MM.1S (cell line): ENCODE results near the gene SLC39A3.

Experiments
- DNase-seq: peaks from one replicate; pipeline ENCODE4 v3.0.0-alpha.2; 2015
- H2AFZ ChIP-seq: fragments of 300-600 bp; sonication (generic); 2 replicates; pipeline ENCODE4 v1.6.0; 2016; ENCODE audit warnings: antibody characterized with exemption, low read length
- H3F3A ChIP-seq: fragments of 300-600 bp; sonication (generic); 2 replicates; pipeline ENCODE4 v1.6.1; 2016; ENCODE audit warnings: mild to moderate bottlenecking, antibody characterized with exemption, low read length, moderate library complexity, mixed read lengths; ENCODE audit not compliant: insufficient read depth
- H3K27ac ChIP-seq: fragments of 300-600 bp; sonication (generic); 2 replicates; pipeline ENCODE4 v1.5.1; 2016; ENCODE audit warnings: mild to moderate bottlenecking, low read length
- H3K27me3 ChIP-seq: fragments of 300-600 bp; sonication (generic); replicated peaks from 2 replicates; pipeline ENCODE4 v1.6.0; 2016; ENCODE audit warnings: low read length; ENCODE audit not compliant: insufficient read depth
- H3K36me3 ChIP-seq: fragments of 300-600 bp; sonication (generic); replicated peaks from 2 replicates; pipeline ENCODE4 v1.6.1; 2016; ENCODE audit warnings: mild to moderate bottlenecking, low read length, mixed read lengths; ENCODE audit not compliant: insufficient read depth
- H3K4me1 ChIP-seq: fragments of 300-600 bp; sonication (generic); 2 replicates; pipeline ENCODE4 v1.6.1; 2016; ENCODE audit warnings: low read length, mixed read lengths
- H3K4me2 ChIP-seq: fragments of 300-600 bp; sonication (generic); 2 replicates; pipeline ENCODE4 v1.6.0; 2016; ENCODE audit warnings: low read depth, low read length
- H3K4me3 ChIP-seq: fragments of 300-600 bp; sonication (generic); 2 replicates; pipeline ENCODE4 v1.5.1; 2016; ENCODE audit warnings: low read length, mixed read lengths
- H3K79me2 ChIP-seq: fragments of 300-600 bp; sonication (generic); 2 replicates; pipeline ENCODE4 v1.6.1; 2016; ENCODE audit warnings: mixed run types, low read length, mixed read lengths
- H3K9ac ChIP-seq: fragments of 300-600 bp; sonication (generic); 2 replicates; pipeline ENCODE4 v1.6.1; 2016; ENCODE audit warnings: low read length, mixed read lengths
- H3K9me2 ChIP-seq: fragments of 300-600 bp; sonication (generic); replicated peaks from 2 replicates; pipeline ENCODE4 v1.6.1; 2016; ENCODE audit warnings: mild to moderate bottlenecking, low read length, mixed read lengths; ENCODE audit not compliant: insufficient read depth
- H3K9me3 ChIP-seq: fragments of 300-600 bp; sonication (generic); replicated peaks from 2 replicates; pipeline ENCODE4 v1.6.1; 2016; ENCODE audit warnings: mild to moderate bottlenecking, low read length, mixed read lengths; ENCODE audit not compliant: insufficient read depth
- H4K20me1 ChIP-seq: fragments of 300-600 bp; sonication (generic); 2 replicates; pipeline ENCODE4 v1.6.1; 2016; ENCODE audit warnings: mild to moderate bottlenecking, low read length, moderate library complexity, mixed read lengths; ENCODE audit not compliant: insufficient read depth
- CTCF ChIP-seq: fragments of 300-600 bp; sonication (generic); IDR thresholded peaks from 2 replicates; pipeline ENCODE4 v1.5.1; 2016; ENCODE audit warnings: antibody characterized with exemption, low read length, mixed read lengths
- EZH2 ChIP-seq: fragments of 300-600 bp; sonication (generic); optimal IDR thresholded peaks from 2 replicates; pipeline ENCODE3; 2017; ENCODE audit warnings: low read depth, mild to moderate bottlenecking, antibody characterized with exemption, low read length, mixed read lengths
- EZH2phosphoT487 ChIP-seq: fragments of 300-600 bp; sonication (generic); IDR thresholded peaks from 2 replicates; pipeline ENCODE4 v1.6.1; 2018; ENCODE audit warnings: antibody characterized with exemption, low read length

SLC39A3 gene

GRCh38 chr19:2782329-2782935 is 42.6 kb upstream of the SLC39A3 start:
- Histone ChIP-seq H4K20me1 (peaks cover 10% of the 10 kb centered on the region; the same call in 1 of the 2 replicates), H3K79me2 (peaks cover 77% of the 10 kb centered on the region), H3F3A (peaks cover 15% of the 10 kb centered on the region), H2AFZ (peak overlapping the region; percentile 57), H3K27me3 (no peaks in the 10 kb centered on the region), H3K4me1 (peaks cover 24% of the 10 kb centered on the region), H3K9me2 (no peaks in the 10 kb centered on the region), H3K4me2 (peak overlapping the region; percentile 81), H3K9ac (peak overlapping the region; percentile 91), H3K36me3 (no peaks in the 10 kb centered on the region), H3K9me3 (no peaks in the 10 kb centered on the region), H3K27ac (peak overlapping the region; percentile 50; the same call in 1 of the 2 replicates), H3K4me3 (peak overlapping the region; percentile 81)
- no peak for TF ChIP-seq CTCF
- TF ChIP-seq EZH2: no peak
- TF ChIP-seq EZH2phosphoT487: no peak
- peak; percentile 28 for DNase-seq

- H2AFZ ChIP-seq: no peak overlapping the region
- no peak for DNase-seq
- H3K9me2 ChIP-seq: no peaks in the 10 kb centered on the region
- H3K4me2 ChIP-seq: no peak overlapping the region
- H3K9me3 ChIP-seq: no peaks in the 10 kb centered on the region
- no peaks in the 10 kb centered on the region for H3K36me3 ChIP-seq
- H3K4me1 ChIP-seq: peaks cover 24% of the 10 kb centered on the region
- H3K4me3 ChIP-seq: no peak overlapping the region
- H3K27me3 ChIP-seq: no peaks in the 10 kb centered on the region
- no peak for TF ChIP-seq CTCF
- H3K79me2 ChIP-seq: peaks cover 78% of the 10 kb centered on the region
- no peak overlapping the region for H3K9ac ChIP-seq
- peaks cover 10% of the 10 kb centered on the region; the same call in 1 of the 2 replicates for H4K20me1 ChIP-seq
- peaks cover 15% of the 10 kb centered on the region for H3F3A ChIP-seq
- no peak overlapping the region for H3K27ac ChIP-seq
These were observed 40.5 kb upstream of the SLC39A3 start for GRCh38 chr19:2780284-2780683.

DNA sequence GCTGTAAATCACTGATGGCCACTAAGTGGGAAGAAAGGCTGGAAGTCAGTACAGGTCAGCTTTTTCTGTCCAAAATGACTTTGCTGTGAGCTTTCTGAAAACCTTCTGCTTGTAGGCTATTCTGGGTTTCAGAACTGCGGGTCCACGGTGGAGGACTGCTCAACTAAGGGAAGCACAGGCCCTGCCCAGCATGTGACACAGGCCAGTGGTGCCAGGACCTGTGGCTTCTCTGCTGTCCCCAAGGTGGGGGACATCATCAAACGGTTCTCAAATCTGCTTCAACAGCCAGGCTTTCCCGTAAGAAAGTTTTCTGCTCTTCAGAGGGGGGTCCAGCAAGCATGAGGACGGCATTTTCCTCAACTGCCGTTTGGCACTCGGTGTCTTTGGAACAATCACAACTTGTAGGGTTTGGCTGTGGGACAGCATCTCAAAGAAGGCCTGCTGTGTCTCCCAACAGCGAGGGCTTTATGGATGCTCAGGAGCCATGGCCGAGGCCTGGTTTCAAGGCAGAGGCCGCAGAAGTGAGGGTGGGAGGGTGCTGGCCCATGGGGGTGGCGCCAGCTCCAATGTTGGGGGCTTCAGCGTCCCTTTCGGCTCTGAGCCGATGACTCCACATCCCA is 39.4 kb upstream of the SLC39A3 start:
- DNase-seq: no peak
- no peak overlapping the region for H3K4me2 ChIP-seq
- peaks cover 16% of the 10 kb centered on the region for H3K4me1 ChIP-seq
- peaks cover 20% of the 10 kb centered on the region; the same call in 1 of the 2 replicates for H4K20me1 ChIP-seq
- H3K27me3 ChIP-seq: no peaks in the 10 kb centered on the region
- no peak overlapping the region for H3K27ac ChIP-seq
- peaks cover 7% of the 10 kb centered on the region for H3F3A ChIP-seq
- H3K4me3 ChIP-seq: no peak overlapping the region
- no peak for TF ChIP-seq EZH2
- no peak for TF ChIP-seq EZH2phosphoT487
- TF ChIP-seq CTCF: no peak
- no peaks in the 10 kb centered on the region for H3K9me3 ChIP-seq
- H3K79me2 ChIP-seq: peaks cover 89% of the 10 kb centered on the region
- no peaks in the 10 kb centered on the region for H3K36me3 ChIP-seq
- no peaks in the 10 kb centered on the region for H3K9me2 ChIP-seq
- H3K9ac ChIP-seq: no peak overlapping the region
- H2AFZ ChIP-seq: no peak overlapping the region
